LNCaP clone FGC (cell line): ENCODE results near the gene NUDT9.
"Not testable (repeated sequence)": the region's sequence is repeated elsewhere in the genome, so short reads cannot be mapped to it uniquely, and the experiment has no call there.

Source experiments
- DNase-seq: peaks from one replicate; pipeline ENCODE4 v3.0.0-alpha.2; 2011; ENCODE audit warnings: low read depth
- H3K4me3 ChIP-seq: 2 replicates; pipeline ENCODE4 v1.5.1; 2011; ENCODE audit warnings: mild to moderate bottlenecking, low read depth, low read length, control low read depth
- CTCF ChIP-seq: IDR thresholded peaks from 2 replicates; pipeline ENCODE4 v1.5.1; 2012; ENCODE audit warnings: mild to moderate bottlenecking; ENCODE audit not compliant: control insufficient read depth, insufficient read depth; ENCODE audit errors: extremely low read depth

The NUDT9 gene

GRCh38 chr4:87414816-87415215 lies 7.6 kb upstream of the NUDT9 start:
- DNase-seq = no peak
- TF ChIP-seq CTCF = no peak
- no peak overlapping the region for H3K4me3 ChIP-seq

GRCh38 chr4:87416965-87417364 lies 5.4 kb upstream of the NUDT9 start:
- no peak overlapping the region for H3K4me3 ChIP-seq
- DNase-seq = no peak
- TF ChIP-seq CTCF = no peak

DNA sequence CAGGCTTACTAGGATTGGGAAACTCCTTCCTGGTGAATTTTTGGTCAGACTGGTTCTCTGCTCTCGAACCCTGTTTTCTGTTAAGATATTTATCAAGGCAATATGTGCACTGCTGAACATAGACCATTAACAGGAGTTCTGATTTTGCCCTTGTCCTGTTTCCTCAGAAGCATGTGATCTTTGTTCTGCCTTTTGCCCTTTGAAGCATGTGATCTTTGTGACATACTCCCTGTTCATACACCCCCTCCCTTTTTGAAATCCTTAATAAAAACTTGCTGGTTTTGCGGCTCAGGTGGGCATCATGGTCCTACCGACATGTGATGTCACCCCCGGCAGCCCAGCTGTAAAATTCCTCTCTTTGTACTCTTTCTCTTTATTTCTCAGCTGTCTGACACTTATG lies 4.0 kb upstream of the NUDT9 start:
- DNase-seq, H3K4me3 ChIP-seq: not testable (repeated sequence)

GRCh38 chr4:87419578-87420249 lies 2.7 kb upstream of the NUDT9 start:
- H3K4me3 ChIP-seq = 0 out of 2 replicates have a peak overlapping the region, but pooled peaks have one; percentile 14
- DNase-seq = peak; percentile 94
- TF ChIP-seq CTCF = no peak

DNA sequence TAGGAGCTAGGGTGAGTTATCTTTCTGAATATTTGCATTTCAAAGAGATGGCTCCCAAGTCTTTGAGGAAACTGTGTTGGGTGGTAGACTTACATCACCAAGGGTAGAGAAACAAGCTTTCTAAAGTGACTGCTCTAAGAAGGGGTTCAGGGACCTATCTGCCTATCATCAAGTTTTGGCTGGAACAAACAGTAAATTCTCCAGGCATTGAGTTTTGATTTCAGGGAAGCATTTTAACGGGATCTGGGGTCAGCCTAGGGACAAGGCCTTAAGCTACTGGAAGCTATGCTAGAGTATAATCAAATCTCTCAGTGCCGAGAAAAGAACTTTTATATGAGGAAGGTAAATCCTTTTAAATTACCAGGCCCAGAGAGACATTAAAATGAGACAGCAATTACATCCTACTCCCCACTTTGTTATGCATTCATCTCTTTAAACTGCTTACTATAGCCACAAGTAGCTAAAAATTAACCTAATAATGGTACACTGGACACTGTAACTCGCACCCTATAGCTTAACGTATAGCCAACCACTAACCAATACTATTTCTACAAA lies 2.0 kb upstream of the NUDT9 start:
- H3K4me3 ChIP-seq = 0 out of 2 replicates have a peak overlapping the region, but pooled peaks have one; percentile 14
- no peak for DNase-seq

DNA sequence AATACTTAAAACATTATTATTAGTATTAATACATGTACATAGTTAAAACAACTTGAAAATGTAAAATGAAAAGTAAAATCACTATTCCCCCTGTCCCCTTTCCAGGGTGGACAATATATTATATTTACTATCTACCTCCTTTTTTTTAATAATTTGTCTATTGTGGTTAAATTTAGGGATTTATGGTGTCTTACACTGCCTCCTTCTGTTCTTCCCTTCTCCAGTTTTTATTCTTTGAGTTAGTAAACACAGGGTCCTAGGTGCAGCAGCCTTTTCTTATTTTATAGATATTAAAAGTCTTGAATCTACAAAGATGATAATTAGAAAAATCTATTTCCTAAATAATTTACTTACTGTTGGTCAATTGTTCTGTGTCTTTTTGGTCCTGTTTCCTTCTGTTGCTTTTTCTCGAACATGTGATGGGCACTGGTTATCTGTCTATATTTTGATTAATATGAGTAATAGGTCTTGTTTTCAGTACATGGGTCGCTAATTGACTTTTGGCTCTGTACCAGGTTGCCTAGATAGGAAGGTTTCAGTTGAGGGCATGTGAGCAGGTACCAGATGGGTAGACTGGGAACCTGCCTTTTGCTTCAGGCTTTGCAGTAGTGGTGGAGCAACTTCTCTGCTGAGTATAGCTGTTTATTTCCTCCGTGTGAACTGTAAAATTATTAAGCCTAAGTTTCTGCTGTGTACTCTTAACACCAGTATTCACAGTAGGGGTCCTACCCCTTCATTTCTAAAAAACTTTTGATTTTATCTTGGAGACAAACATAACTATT lies 1.1 kb downstream of the NUDT9 start:
- DNase-seq = no peak
- no peak for TF ChIP-seq CTCF
- peak overlapping the region; percentile 86 for H3K4me3 ChIP-seq

More for the DNA sequence above, 2.0 kb upstream of the NUDT9 start:
- TF ChIP-seq CTCF = no peak

GRCh38 chr4:87424099-87424543 lies 1.7 kb downstream of the NUDT9 start:
- DNase-seq = not testable (repeated sequence)
- peak overlapping the region; percentile 86 for H3K4me3 ChIP-seq
